HUES64 (cell line): Measurements from ENCODE around the gene BRMS1L.

Experiments
- H3K27ac ChIP-seq: 2 replicates; pipeline ENCODE4 v1.7.0; 2013; ENCODE audit warnings: low read depth, low read length, inconsistent platforms
- H3K27me3 ChIP-seq: 2 replicates; pipeline ENCODE4 v1.6.1; 2013; ENCODE audit warnings: mild to moderate bottlenecking, low read length; ENCODE audit not compliant: insufficient read depth
- H3K36me3 ChIP-seq: 2 replicates; pipeline ENCODE4 v1.6.1; 2013; ENCODE audit warnings: mild to moderate bottlenecking, low read length; ENCODE audit not compliant: insufficient read depth
- H3K4me1 ChIP-seq: 2 replicates; pipeline ENCODE4 v1.6.1; 2013; ENCODE audit warnings: mild to moderate bottlenecking, low read length, moderate library complexity; ENCODE audit not compliant: insufficient read depth
- H3K4me3 ChIP-seq: 2 replicates; pipeline ENCODE4 v1.5.1; 2013; ENCODE audit warnings: mild to moderate bottlenecking, low read length, moderate library complexity
- H3K9ac ChIP-seq: 2 replicates; pipeline ENCODE4 v1.6.1; 2013; ENCODE audit warnings: mild to moderate bottlenecking, low read depth, low read length
- H3K9me3 ChIP-seq: 2 replicates; pipeline ENCODE4 v1.6.1; 2013; ENCODE audit warnings: low read depth, low read length; ENCODE audit not compliant: insufficient read depth
- WGBS: fragments of 150-250, 120-280 bp; methylation state at CpG from one replicate; pipeline ENCODE4 v1.1.7; 2013; ENCODE audit warnings: missing lambda C conversion rate; 5-methylcytosine and 5-hydroxymethylcytosine counted together

The BRMS1L gene

GRCh38 chr14:35851823-35852222, 25.7 kb downstream of the BRMS1L start:
- H3K27ac ChIP-seq: no peak overlapping the region

GRCh38 chr14:35853225-35853624, 27.1 kb downstream of the BRMS1L start:
- no peak overlapping the region for H3K27ac ChIP-seq
- H3K36me3 ChIP-seq: peaks cover 10% of the 10 kb centered on the region
- WGBS: 88% methylated on average over 2 of the region's 2 CpGs

More at GRCh38 chr14:35851823-35852222, 25.7 kb downstream of the BRMS1L start:
- 90% methylated on average over 3 of the region's 3 CpGs for WGBS
- H3K9ac ChIP-seq: no peak overlapping the region
- no peaks in the 10 kb centered on the region for H3K27me3 ChIP-seq
- H3K4me1 ChIP-seq: no peaks in the 10 kb centered on the region
- H3K4me3 ChIP-seq: no peak overlapping the region
- H3K9me3 ChIP-seq: peaks cover 3% of the 10 kb centered on the region; the same call in 1 of the 2 replicates
- H3K36me3 ChIP-seq: peaks cover 10% of the 10 kb centered on the region; the same call in 1 of the 2 replicates

GRCh38 chr14:35854696-35855270, 28.6 kb downstream of the BRMS1L start:
- WGBS: 96% methylated on average over 1 of the region's 1 CpG

More at GRCh38 chr14:35853225-35853624, 27.1 kb downstream of the BRMS1L start:
- peaks cover 3% of the 10 kb centered on the region; the same call in 1 of the 2 replicates for H3K9me3 ChIP-seq
- no peak overlapping the region for H3K9ac ChIP-seq
- no peaks in the 10 kb centered on the region for H3K4me1 ChIP-seq
- H3K4me3 ChIP-seq: no peak overlapping the region
- no peaks in the 10 kb centered on the region for H3K27me3 ChIP-seq

GRCh38 chr14:35855876-35856481, 29.8 kb downstream of the BRMS1L start:
- Histone ChIP-seq H3K4me1 (no peaks in the 10 kb centered on the region), H3K27ac (no peak overlapping the region), H3K4me3 (no peak overlapping the region), H3K27me3 (no peaks in the 10 kb centered on the region), H3K9me3 (peaks cover 3% of the 10 kb centered on the region; the same call in 1 of the 2 replicates), H3K36me3 (peaks cover 14% of the 10 kb centered on the region), H3K9ac (no peak overlapping the region)
- WGBS: 97% methylated on average over 5 of the region's 6 CpGs

More at GRCh38 chr14:35854696-35855270, 28.6 kb downstream of the BRMS1L start:
- Histone ChIP-seq H3K9me3 (peaks cover 3% of the 10 kb centered on the region; the same call in 1 of the 2 replicates), H3K4me1 (no peaks in the 10 kb centered on the region), H3K27me3 (no peaks in the 10 kb centered on the region), H3K9ac (no peak overlapping the region), H3K36me3 (peaks cover 14% of the 10 kb centered on the region), H3K27ac (no peak overlapping the region), H3K4me3 (no peak overlapping the region)

DNA sequence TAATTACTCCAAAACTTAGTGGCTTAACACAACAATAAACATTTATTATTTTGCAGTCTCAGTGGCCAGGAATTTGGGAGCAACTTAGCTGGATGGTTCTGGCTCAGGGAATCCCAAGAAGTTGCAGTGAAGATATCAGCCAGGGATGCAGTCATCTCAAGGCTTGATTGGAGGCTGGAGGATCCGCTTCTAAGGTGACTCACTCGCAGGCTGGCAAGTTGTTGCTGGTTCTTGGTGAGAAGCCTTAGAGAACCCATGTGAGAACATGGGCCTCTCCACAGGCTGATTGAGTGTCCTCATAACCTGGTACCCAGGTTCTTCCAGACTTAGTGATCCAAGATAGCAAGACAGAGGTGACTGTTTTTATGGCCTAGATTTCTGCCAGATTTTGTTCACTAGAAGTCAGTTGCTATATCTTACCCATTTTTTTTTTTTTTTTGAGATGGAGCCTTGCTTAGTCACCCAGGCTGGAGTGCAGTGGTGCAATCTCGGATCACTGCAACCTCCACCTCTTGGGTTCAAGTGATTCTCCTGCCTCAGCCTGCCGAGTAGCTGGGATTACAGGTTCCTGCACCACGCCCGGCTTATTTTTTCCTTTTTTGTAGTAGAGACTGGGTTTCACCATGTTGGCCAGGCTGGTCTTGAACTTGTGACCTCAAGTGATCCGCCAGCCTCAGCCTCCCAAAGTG, 32.5 kb downstream of the BRMS1L start:
- no peaks in the 10 kb centered on the region for H3K9me3 ChIP-seq
- H3K27ac ChIP-seq: no peak overlapping the region
- 95% methylated on average over 7 of the region's 7 CpGs for WGBS
- H3K4me1 ChIP-seq: no peaks in the 10 kb centered on the region
- H3K36me3 ChIP-seq: peaks cover 21% of the 10 kb centered on the region
- no peaks in the 10 kb centered on the region for H3K27me3 ChIP-seq
- H3K9ac ChIP-seq: no peak overlapping the region
- H3K4me3 ChIP-seq: no peak overlapping the region

DNA sequence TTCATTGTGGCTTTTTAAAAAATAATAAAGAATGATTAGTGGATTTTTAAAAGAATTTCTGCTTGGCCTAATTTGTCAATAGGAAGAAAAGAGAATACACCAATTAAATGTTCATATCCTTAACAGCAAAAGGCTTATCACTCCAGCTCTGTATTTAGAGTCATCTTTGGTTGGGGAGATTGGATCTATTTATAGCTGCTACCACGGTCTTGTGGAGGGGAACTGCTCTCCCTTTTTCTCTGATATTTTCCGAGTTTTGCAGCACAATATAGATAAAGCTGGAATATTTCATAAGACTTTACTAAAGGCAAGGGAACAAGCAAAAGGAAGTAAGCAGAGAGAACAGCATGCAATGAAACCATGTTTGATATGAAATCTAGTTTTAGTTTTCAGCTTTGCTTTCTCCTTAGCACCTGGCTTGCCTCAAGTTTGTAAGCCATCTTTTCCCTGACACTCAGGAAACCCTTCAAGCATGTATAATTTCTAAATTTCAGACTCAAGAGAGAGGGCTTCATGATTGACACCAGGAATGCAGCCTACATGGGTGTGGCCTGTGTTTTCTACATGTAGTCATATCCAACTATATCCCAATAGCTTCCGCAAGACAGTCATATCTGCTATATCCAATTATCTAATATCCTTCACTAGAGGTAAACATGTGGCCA, 35.2 kb downstream of the BRMS1L start:
- H3K27ac ChIP-seq: no peak overlapping the region
- no peaks in the 10 kb centered on the region for H3K27me3 ChIP-seq
- no peaks in the 10 kb centered on the region for H3K9me3 ChIP-seq
- peaks cover 45% of the 10 kb centered on the region for H3K36me3 ChIP-seq
- H3K9ac ChIP-seq: no peak overlapping the region
- 95% methylated on average over 3 of the region's 3 CpGs for WGBS
- H3K4me3 ChIP-seq: no peak overlapping the region
- no peaks in the 10 kb centered on the region for H3K4me1 ChIP-seq

DNA sequence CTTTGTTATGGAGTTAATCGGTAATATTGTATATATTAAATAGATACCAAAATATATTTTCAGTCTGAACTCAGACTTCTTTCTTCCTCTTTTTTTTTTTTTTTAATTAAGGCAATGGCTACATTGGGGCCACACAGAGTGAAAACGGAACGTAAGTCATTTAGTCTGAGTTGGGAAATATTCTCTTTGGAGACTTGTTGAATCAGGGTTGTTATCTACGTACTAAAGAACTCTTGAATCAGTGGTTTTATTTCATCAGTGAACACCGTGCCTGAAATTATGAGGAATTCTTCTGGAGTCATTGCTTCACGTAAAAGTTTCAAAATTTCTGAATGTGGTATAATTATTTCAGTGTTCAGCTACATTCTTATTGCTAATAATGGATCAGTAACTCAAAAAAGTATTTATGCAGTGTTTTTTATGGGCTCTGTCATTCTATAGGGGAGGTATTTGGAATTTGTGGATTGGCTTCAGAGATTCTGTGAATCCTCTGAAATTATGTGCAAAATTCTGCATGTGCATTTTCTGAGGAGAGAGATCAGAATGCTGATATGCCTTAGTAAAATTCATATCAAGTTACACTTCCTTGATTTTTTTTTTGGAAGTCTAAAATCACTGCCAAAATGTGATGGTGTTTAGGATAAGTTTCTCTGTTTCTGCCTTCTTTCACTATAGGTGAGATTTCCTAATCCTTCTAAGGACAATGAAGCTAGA, 39.6 kb downstream of the BRMS1L start:
- H3K9ac ChIP-seq: no peak overlapping the region
- no peak overlapping the region for H3K4me3 ChIP-seq
- H3K27ac ChIP-seq: no peak overlapping the region
- no peaks in the 10 kb centered on the region for H3K4me1 ChIP-seq
- H3K27me3 ChIP-seq: no peaks in the 10 kb centered on the region
- H3K9me3 ChIP-seq: no peaks in the 10 kb centered on the region
- peaks cover 53% of the 10 kb centered on the region for H3K36me3 ChIP-seq
- WGBS: 98% methylated on average over 5 of the region's 6 CpGs

- Histone ChIP-seq H3K36me3 (peaks cover 53% of the 10 kb centered on the region), H3K9me3 (no peaks in the 10 kb centered on the region), H3K9ac (no peak overlapping the region), H3K27me3 (no peaks in the 10 kb centered on the region), H3K4me3 (no peak overlapping the region), H3K27ac (no peak overlapping the region), H3K4me1 (no peaks in the 10 kb centered on the region)
- WGBS: 85% methylated on average over 2 of the region's 2 CpGs
Observed at GRCh38 chr14:35866595-35867279, 40.6 kb downstream of the BRMS1L start.

GRCh38 chr14:35867280-35867629, 41.1 kb downstream of the BRMS1L start:
- 86% methylated on average over 1 of the region's 2 CpGs for WGBS
- Histone ChIP-seq H3K9ac (no peak overlapping the region), H3K4me1 (no peaks in the 10 kb centered on the region), H3K4me3 (no peak overlapping the region), H3K27me3 (no peaks in the 10 kb centered on the region), H3K9me3 (no peaks in the 10 kb centered on the region), H3K27ac (no peak overlapping the region), H3K36me3 (peaks cover 50% of the 10 kb centered on the region)

DNA sequence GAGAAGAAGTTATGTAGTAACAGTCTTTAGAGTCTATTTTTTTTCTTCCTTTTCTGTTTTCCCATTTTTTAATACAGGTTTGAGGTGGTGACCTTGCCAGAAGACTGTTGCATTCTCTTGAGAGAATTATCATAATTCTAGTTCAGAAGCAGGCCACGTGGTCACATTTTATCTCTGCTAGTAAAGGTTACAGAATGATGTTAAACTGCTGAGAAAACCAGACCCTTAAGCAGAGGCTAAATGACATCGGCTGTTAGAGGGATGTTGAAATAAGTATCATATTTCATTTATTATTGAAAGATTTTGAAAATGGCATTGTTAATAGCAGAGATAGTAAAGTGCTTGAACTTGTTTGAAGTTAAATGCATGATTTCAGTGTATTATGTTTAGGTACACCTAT, 49.2 kb downstream of the BRMS1L start:
- H3K4me3 ChIP-seq: no peak overlapping the region
- H3K9ac ChIP-seq: no peak overlapping the region
- no peaks in the 10 kb centered on the region for H3K4me1 ChIP-seq
- H3K36me3 ChIP-seq: peaks cover 2% of the 10 kb centered on the region
- H3K27ac ChIP-seq: no peak overlapping the region
- WGBS: 93% methylated on average over 2 of the region's 2 CpGs
- H3K27me3 ChIP-seq: no peaks in the 10 kb centered on the region
- no peaks in the 10 kb centered on the region for H3K9me3 ChIP-seq
